ENCODE results near the gene DFFA.

The DFFA gene

GRCh38 chr1:10450836-10451235 lies 21.5 kb downstream of the DFFA start:
- Histone ChIP-seq H3K27ac (ENCODE audit: low read depth, low read length) (no peak overlapping the region), H2AFZ (ENCODE audit: low read depth, low read length, severe bottlenecking) (no peak overlapping the region), H3K27me3 (ENCODE audit: low read length) (no peaks in the 10 kb centered on the region), H3F3A (ENCODE audit: insufficient read depth) (0 out of 2 replicates have a peak, but pooled peaks cover 6% of the 10 kb centered on the region), H3K4me3 (ENCODE audit: insufficient read depth, low read length, poor library complexity, severe bottlenecking) (no peak overlapping the region), H3K9ac (ENCODE audit: low read length) (no peak overlapping the region), H3K36me3 (ENCODE audit: low read length) (no peaks in the 10 kb centered on the region), H3K79me2 (ENCODE audit: insufficient read depth, low read length) (no peaks in the 10 kb centered on the region), H3K4me2 (ENCODE audit: low read depth, low read length, poor library complexity, severe bottlenecking) (no peak overlapping the region), H3K9me2 (replicated peaks; ENCODE audit: insufficient read depth, low read length) (no peaks in the 10 kb centered on the region), H4K20me1 (ENCODE audit: low read depth, low read length) (no peaks in the 10 kb centered on the region), H3K9me3 (ENCODE audit: insufficient read depth, low read length) (no peaks in the 10 kb centered on the region)
- TF ChIP-seq EZH2phosphoT487 (conservative IDR thresholded peaks at IDR 0.05; ENCODE audit: low read length) = no peak
- no peak for TF ChIP-seq CTCF (IDR thresholded peaks at IDR 0.05; ENCODE audit: insufficient read depth, low read length, poor library complexity, severe bottlenecking)

DNA sequence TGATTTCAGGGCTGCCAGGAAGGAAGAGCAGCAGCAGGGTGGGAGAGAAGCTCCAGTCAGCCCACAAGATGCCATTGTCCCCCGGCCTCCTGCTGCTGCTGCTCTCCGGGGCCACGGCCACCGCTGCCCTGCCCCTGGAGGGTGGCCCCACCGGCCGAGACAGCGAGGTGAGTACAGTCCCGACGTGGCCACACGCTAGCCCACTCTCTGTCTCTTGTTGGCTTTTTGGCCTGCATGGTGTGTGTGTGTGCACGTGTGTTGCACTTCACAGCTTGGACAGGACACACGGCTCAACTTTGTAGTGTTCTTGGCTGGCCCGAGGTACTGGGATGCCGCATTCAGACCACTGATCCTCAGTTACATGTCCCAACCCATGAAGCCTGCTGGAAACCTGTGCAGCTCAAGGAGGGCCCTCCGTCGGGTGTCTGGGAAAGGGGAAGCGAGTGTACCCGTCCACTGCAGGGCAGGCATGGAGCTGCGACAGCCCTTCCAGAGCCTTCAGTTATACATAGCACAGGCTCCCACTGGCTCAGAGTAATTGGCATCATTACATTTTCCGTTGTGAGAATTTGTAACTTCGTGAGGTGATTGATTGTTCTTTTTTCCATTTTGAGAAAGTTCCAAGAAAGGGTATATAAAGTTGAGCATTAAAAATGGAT lies 22.0 kb downstream of the DFFA start:
- Histone ChIP-seq H3F3A (ENCODE audit: insufficient read depth) (0 out of 2 replicates have a peak, but pooled peaks cover 6% of the 10 kb centered on the region), H3K4me2 (ENCODE audit: low read depth, low read length, poor library complexity, severe bottlenecking) (no peak overlapping the region), H3K27ac (ENCODE audit: low read depth, low read length) (no peak overlapping the region), H3K36me3 (ENCODE audit: low read length) (no peaks in the 10 kb centered on the region), H3K9me3 (ENCODE audit: insufficient read depth, low read length) (no peaks in the 10 kb centered on the region), H2AFZ (ENCODE audit: low read depth, low read length, severe bottlenecking) (no peak overlapping the region), H3K27me3 (ENCODE audit: low read length) (no peaks in the 10 kb centered on the region), H3K79me2 (ENCODE audit: insufficient read depth, low read length) (no peaks in the 10 kb centered on the region), H3K4me3 (ENCODE audit: insufficient read depth, low read length, poor library complexity, severe bottlenecking) (no peak overlapping the region), H4K20me1 (ENCODE audit: low read depth, low read length) (no peaks in the 10 kb centered on the region), H3K9ac (ENCODE audit: low read length) (no peak overlapping the region), H3K9me2 (replicated peaks; ENCODE audit: insufficient read depth, low read length) (no peaks in the 10 kb centered on the region)
- TF ChIP-seq CTCF (IDR thresholded peaks at IDR 0.05; ENCODE audit: insufficient read depth, low read length, poor library complexity, severe bottlenecking) = no peak
- TF ChIP-seq EZH2phosphoT487 (conservative IDR thresholded peaks at IDR 0.05; ENCODE audit: low read length) = no peak

- H3K4me2 ChIP-seq (ENCODE audit: low read depth, low read length, poor library complexity, severe bottlenecking) = no peak within 1 kb of the TSS
- H3K27ac ChIP-seq (ENCODE audit: low read depth, low read length) = no peak within 1 kb of the TSS
- H3K9ac ChIP-seq (ENCODE audit: low read length) = no peak within 1 kb of the TSS
- no peak for TF ChIP-seq CTCF (IDR thresholded peaks at IDR 0.05; ENCODE audit: insufficient read depth, low read length, poor library complexity, severe bottlenecking)
- no peak for TF ChIP-seq EZH2phosphoT487 (conservative IDR thresholded peaks at IDR 0.05; ENCODE audit: low read length)
- no peaks in the 10 kb centered on the region for H3K9me3 ChIP-seq (ENCODE audit: insufficient read depth, low read length)
- 0 out of 2 replicates have a peak, but pooled peaks cover 6% of the 10 kb centered on the region for H3F3A ChIP-seq (ENCODE audit: insufficient read depth)
- no peak within 1 kb of the TSS for H3K4me3 ChIP-seq (ENCODE audit: insufficient read depth, low read length, poor library complexity, severe bottlenecking)
- no peaks in the 10 kb centered on the region for H3K9me2 ChIP-seq (replicated peaks; ENCODE audit: insufficient read depth, low read length)
- no peaks in the 10 kb centered on the region for H4K20me1 ChIP-seq (ENCODE audit: low read depth, low read length)
- no peaks in the 10 kb centered on the region for H3K27me3 ChIP-seq (ENCODE audit: low read length)
- no peak within 1 kb of the TSS for H2AFZ ChIP-seq (ENCODE audit: low read depth, low read length, severe bottlenecking)
- no peaks in the 10 kb centered on the region for H3K79me2 ChIP-seq (ENCODE audit: insufficient read depth, low read length)
- no peaks in the 10 kb centered on the region for H3K36me3 ChIP-seq (ENCODE audit: low read length)
Measured at GRCh38 chr1:10449751-10450150, 22.6 kb downstream of the DFFA start, which contains the start of gene CORT. Gene CORT, plus strand, starts transcription at chr1:10450031. Its CDS starts 193 bp downstream, at chr1:10450224.

All from SU-DHL-6 (cell line).